Lower leg skin (tissue), 4 donors: Measurements from ENCODE around the gene FTO. TPM values are rescaled to one million over a fixed set of nuclear protein-coding genes. Genes with fewer than 3 reads are reported as not detected.

ENCODE experiments used
- DNase-seq, 2 donors: peaks; one replicate each; pipeline ENCODE4 v3.0.0-alpha.2; 2019; ENCODE audit warnings: low spot score in 2 of 2
- H3K4me3 ChIP-seq: fragments of 200-600 bp; sonication (generic); 2 replicates; pipeline ENCODE4 v1.5.1; 2017; ENCODE audit warnings: mild to moderate bottlenecking, low read depth; ENCODE audit not compliant: poor library complexity, severe bottlenecking
- POLR2A ChIP-seq, 2 donors: fragments of 450-650 bp; IDR thresholded peaks; one replicate each; pipeline ENCODE4 v1.6.1; 2016 to 2017; ENCODE audit warnings: antibody characterized with exemption in 2 of 2, mild to moderate bottlenecking in 1 of 2, moderate library complexity in 1 of 2
- WGBS, 2 donors: methylation state at CpG; one replicate each; pipeline ENCODE4 v1.1.5; 2018; 5-methylcytosine and 5-hydroxymethylcytosine counted together
- intact Hi-C: fragments of 100-400 bp; cut with DNase I; formaldehyde crosslinking; loops from one replicate; pipeline ENCODE4 v1.15.0; 2023; ENCODE audit warnings: low total_unique reads
- total RNA-seq, 4 donors: library from RNA; depleted of rRNA; stranded (reverse); fragments of >200 nt; gene quantifications; one replicate each; pipeline ENCODE4 v1.1.0, GENCODE V29; 2016
- TF ChIP-seq, protein P1 (sequence below), 3 donors: fragments of 450-650 bp; IDR thresholded peaks; one replicate each; pipeline ENCODE4 v1.5.1; 2016; ENCODE audit warnings: antibody characterized with exemption in 3 of 3, mild to moderate bottlenecking in 3 of 3, moderate library complexity in 2 of 3

FTO gene
- total RNA-seq, 4 donors from 2014 or later, result 61.2 to 88.2 (median 64.1) TPM

DNA sequence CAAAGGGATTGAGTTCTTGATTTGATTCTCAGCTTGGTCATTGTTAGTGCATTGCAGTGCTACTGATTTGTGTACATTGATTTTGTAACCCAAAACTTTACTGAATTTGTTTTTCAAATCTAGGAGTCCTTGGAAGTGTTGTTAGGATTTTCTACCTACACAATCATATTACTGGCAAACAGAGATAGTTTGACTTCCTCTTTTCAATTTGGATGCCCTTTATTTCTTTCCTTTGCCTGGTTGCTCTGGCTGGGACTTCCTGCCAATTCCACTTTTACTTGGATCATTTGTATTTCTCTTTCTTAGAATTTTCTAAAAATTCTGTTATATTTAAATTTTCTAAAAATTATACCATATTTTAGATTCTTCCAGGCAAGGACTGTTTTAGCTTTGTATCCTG is 151.1 kb downstream of the FTO start:
- DNase-seq, result no peak
- intact Hi-C loops, result no loop called here
- H3K4me3 ChIP-seq, result no peak overlapping the region
- no peak for TF ChIP-seq POLR2A (IDR thresholded peaks at IDR 0.05)
- TF ChIP-seq, protein P1, sequence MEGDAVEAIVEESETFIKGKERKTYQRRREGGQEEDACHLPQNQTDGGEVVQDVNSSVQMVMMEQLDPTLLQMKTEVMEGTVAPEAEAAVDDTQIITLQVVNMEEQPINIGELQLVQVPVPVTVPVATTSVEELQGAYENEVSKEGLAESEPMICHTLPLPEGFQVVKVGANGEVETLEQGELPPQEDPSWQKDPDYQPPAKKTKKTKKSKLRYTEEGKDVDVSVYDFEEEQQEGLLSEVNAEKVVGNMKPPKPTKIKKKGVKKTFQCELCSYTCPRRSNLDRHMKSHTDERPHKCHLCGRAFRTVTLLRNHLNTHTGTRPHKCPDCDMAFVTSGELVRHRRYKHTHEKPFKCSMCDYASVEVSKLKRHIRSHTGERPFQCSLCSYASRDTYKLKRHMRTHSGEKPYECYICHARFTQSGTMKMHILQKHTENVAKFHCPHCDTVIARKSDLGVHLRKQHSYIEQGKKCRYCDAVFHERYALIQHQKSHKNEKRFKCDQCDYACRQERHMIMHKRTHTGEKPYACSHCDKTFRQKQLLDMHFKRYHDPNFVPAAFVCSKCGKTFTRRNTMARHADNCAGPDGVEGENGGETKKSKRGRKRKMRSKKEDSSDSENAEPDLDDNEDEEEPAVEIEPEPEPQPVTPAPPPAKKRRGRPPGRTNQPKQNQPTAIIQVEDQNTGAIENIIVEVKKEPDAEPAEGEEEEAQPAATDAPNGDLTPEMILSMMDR (IDR thresholded peaks at IDR 0.05), result no peak

DNA sequence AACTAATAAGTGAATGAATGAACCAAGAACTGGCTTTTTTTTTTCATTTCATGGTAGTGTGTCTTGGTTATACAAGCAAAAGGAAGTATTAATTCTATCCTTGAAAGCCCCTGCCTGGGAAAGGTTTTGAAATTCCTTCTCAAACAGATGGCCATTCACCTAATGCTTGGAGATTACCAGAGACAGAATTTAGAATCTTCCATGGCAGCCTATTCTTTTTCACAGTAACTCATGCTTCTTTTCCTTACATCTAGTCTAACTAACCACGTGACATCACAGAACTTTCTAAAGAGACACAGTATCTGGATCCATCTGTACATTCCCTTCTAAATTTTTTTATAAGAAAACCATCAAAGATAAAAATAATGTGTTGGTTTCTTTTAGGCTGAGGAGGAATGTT is 151.6 kb downstream of the FTO start:
- no peak for DNase-seq
- H3K4me3 ChIP-seq, result no peak overlapping the region
- WGBS, 2 donors, result 98 to 100% methylated on average over 1 of the region's 1 CpG
- no peak for TF ChIP-seq POLR2A (IDR thresholded peaks at IDR 0.05)
- TF ChIP-seq, protein P1 (IDR thresholded peaks at IDR 0.05), result no peak
- intact Hi-C loops, result no loop called here

DNA sequence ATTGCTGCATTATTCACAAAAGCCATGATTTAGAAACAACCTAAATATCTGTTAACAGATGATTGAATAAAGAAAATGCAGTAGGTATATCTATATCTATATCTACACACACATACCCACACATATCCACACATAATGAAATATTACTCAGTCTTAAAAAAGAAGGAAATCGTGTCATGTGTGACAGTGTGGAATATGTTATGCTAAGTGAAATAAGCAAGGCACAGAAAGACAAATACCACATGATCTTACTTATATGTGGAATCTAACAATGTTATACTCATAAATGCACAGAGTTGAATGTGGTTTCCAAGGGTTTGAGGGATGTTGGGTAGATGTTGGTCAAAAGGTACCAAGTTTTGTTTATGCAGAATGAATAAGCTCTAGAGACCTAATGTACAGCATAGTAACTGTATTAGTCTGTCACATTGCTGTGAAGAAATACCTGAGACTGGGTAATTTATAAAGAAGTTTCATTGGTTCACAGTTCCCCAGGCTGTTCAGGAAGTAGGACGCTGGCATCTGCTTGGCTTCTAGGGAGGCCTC is 156.1 kb downstream of the FTO start:
- intact Hi-C loops, result no loop called here
- no peak overlapping the region for H3K4me3 ChIP-seq
- WGBS, 2 donors, result 97 to 98% methylated on average over 2 of the region's 2 CpGs
- TF ChIP-seq POLR2A (IDR thresholded peaks at IDR 0.05), result no peak
- TF ChIP-seq, protein P1 (IDR thresholded peaks at IDR 0.05), result no peak
- DNase-seq, result no peak

DNA sequence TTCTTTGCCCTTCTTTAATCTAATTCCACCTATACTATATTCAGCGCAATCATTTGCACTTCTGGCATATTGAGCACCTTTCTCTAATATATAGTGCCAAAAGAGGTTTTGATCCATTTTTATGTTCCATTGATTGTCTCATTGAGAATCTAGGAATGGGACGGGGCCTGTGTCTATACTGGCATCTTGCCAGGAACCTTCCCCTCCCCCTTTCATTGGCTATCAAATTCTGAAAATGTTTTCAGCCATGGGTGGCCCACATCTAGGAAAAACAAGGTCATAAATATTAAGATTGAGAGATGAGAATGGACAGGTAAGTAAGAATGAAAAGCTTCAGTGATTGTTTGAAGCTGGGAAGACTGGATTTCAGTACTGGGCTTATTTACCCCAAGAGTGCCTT is 159.9 kb downstream of the FTO start:
- no peak overlapping the region for H3K4me3 ChIP-seq
- TF ChIP-seq, protein P1 (IDR thresholded peaks at IDR 0.05), result no peak
- no peak for TF ChIP-seq POLR2A (IDR thresholded peaks at IDR 0.05)
- DNase-seq, result no peak
- intact Hi-C loops, result no loop called here
- WGBS, 2 donors, result 90 to 92% methylated on average over 2 of the region's 2 CpGs

DNA sequence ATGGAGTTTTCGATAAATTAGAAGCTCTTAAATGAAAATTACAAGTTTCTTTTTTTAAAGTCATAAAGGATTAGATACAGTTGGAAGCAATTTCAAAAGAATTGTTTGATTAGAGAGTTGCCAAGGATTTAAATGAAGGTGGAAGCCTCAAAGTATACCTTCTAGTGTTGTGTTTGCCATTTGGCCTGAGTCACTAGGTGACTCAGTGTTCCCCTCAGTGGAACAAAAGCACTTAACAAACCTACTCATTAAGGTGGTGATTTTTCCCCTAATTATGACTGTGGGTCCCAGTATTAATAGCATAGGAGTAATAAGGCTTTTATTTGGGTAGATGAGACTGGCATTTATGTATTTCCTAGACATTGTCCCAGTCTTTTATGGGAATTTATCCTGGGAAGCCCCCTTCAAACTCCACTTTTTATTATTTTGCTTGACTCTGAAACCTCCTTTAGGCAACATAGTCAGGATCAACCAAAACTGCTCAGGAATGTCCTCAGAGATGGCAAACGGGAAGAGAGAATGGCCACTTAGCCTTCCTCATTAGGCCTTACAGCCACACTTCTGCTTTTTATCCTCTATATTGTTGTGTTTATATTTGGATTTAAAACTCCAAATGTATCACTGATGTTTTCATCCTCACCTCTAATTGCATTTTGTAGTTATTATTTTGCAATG is 161.0 kb downstream of the FTO start:
- WGBS, 2 donors, result 51 to 52% methylated on average over 2 of the region's 2 CpGs
- intact Hi-C loops, result no loop called here
- DNase-seq, result no peak
- no peak overlapping the region for H3K4me3 ChIP-seq
- TF ChIP-seq, protein P1 (IDR thresholded peaks at IDR 0.05), result no peak
- no peak for TF ChIP-seq POLR2A (IDR thresholded peaks at IDR 0.05)

DNA sequence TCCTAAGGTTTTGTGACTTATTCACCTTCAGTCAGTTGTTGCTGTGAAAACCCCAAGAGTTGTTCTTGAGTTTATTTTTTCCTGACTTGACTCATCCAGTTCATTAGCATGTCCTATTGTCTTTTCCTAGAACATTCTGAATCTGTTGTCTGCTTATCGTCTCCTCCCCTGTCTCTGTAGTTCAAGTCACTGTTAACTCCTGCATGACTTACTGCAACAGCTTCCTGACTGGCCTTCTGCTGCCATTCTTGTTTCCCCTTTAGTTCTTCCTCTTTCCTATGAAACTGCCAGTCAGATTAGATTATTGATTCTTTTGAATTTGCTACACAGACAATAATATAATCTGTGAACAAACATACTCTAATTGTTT is 161.5 kb downstream of the FTO start:
- intact Hi-C loops, result no loop called here
- no peak overlapping the region for H3K4me3 ChIP-seq
- no peak for DNase-seq
- 5 to 14% methylated on average over 1 of the region's 1 CpG for WGBS, 2 donors
- TF ChIP-seq, protein P1 (IDR thresholded peaks at IDR 0.05), result no peak
- no peak for TF ChIP-seq POLR2A (IDR thresholded peaks at IDR 0.05)
